Body of pancreas (tissue), 4 donors: Measurements from ENCODE around the gene RASD2.

Source experiments
- POLR2A ChIP-seq, 3 donors: fragments of 450-650 bp; IDR thresholded peaks; one replicate each; pipeline ENCODE4 v1.6.1; 2016; ENCODE audit warnings: antibody characterized with exemption in 3 of 3, mild to moderate bottlenecking in 2 of 3
- TF ChIP-seq, protein P1 (sequence below), 7 experiments: fragments of 450-650 bp in 4 of 7; fragments of 200-600 bp in 3 of 7; sonication (generic) in 3 of 7; IDR thresholded peaks; one replicate each; pipeline ENCODE4 v1.5.1; 2016 to 2019; ENCODE audit warnings: antibody characterized with exemption in 7 of 7

DNA sequence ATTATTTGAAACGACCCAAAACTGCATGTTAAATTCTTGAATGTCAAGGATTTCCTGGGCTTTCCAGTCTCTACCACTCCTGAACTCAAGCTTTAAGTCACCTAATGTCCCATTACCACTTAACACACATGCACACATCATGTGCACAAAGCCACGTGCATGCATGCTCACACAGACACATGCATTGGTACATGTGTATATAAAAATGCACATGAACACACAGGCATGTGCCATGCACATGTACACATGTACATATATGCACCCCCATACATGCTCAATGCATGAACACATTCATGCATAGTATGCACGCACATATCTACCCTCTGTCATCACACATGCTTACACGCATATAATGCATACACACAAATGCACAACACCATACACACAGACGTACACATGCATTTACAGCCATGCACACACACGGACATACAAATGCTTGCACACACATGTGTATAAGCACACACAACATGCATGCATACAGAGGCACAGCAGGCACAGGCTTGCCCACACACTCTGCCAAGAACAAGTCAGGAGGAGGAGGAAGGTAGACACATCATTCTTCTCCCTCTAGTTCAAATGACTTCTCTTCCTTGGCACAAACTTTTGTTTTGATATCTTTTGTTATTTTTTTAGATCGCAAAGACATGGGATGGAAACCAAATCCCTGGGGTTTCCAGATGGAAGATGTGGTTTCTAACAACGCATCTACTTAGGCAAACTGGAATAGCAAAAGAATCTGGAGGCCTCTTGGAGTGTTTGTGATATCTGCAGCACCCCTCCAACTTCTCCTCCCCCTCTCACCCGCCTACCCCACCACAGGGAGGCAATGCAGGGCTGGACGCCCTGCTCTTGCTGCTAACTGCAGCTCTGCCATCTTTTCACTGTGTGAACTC is 24.6 kb downstream of the RASD2 start:
- TF ChIP-seq, protein P1, sequence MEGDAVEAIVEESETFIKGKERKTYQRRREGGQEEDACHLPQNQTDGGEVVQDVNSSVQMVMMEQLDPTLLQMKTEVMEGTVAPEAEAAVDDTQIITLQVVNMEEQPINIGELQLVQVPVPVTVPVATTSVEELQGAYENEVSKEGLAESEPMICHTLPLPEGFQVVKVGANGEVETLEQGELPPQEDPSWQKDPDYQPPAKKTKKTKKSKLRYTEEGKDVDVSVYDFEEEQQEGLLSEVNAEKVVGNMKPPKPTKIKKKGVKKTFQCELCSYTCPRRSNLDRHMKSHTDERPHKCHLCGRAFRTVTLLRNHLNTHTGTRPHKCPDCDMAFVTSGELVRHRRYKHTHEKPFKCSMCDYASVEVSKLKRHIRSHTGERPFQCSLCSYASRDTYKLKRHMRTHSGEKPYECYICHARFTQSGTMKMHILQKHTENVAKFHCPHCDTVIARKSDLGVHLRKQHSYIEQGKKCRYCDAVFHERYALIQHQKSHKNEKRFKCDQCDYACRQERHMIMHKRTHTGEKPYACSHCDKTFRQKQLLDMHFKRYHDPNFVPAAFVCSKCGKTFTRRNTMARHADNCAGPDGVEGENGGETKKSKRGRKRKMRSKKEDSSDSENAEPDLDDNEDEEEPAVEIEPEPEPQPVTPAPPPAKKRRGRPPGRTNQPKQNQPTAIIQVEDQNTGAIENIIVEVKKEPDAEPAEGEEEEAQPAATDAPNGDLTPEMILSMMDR (IDR thresholded peaks at IDR 0.05), result no peak
- no peak for TF ChIP-seq POLR2A (IDR thresholded peaks at IDR 0.05)
